ENCODE data around the gene ZNF839. TPM values are rescaled to one million over a fixed set of nuclear protein-coding genes. Genes with fewer than 3 reads are reported as not detected.
"Not testable (repeated sequence)": the region's sequence is repeated elsewhere in the genome, so short reads cannot be mapped to it uniquely, and the experiment has no call there.

Gene ZNF839
- total RNA-seq, 2 donors from 2014 or later, result 6.3 to 19.8 TPM

DNA sequence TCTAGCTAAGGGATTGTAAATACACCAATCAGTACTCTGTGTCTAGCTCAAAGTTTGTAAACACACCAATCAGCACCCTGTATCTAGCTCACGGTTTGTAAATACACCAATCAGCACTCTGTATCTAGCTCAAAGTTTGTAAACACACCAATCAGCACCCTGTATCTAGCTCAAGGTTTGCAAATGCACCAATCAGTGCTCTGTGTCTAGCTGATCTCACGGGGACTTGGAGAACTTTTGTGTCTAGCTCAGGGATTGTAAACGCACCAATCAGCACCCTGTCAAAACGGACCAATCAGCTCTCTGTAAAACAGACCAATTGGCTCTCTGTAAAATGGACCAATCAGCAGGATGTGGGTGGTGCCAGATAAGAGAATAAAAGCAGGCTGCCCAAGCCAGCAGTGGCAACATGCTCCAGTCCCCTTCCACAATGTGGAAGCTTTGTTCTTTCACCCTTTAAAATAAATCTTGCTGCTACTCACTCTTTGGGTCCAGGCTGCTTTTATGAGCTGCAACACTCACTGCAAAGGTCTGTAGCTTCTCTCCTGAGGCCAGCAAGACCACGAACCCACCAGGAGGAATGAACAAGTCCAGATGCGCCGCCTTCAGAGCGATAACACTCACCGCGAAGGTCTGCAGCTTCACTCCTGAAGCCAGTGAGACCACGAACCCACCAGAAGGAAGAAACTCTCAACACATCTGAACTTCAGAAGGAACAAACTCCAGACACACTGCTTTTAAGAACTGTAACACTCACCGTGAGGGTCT is 21.1 kb upstream of the ZNF839 start:
- H3K9me3 Mint-ChIP-seq; H3K36me3 Mint-ChIP-seq; DNase-seq (ENCODE audit: low spot score in 2 of 2); ATAC-seq; H3K27ac Mint-ChIP-seq: not testable (repeated sequence)

DNA sequence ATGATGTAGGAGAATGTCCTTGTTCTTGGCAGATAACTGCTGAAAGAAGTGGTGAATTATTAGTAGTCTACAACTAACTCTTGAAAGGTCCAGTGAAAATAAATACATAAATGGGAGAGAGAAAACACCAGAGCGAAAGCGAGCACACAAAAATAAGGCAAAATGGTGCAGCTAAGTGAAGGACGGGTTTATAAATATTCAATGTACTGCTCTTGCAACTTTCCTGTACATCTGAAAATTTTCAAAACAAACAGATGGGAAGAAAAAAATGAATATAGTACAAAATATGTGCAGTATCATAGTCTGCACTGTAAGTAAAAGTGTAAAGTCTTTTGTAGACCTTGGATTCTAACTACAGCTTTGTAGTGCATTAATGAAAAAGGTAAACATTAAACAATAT is 15.9 kb upstream of the ZNF839 start:
- DNase-seq (ENCODE audit: low spot score in 2 of 2) (no peak), ATAC-seq (no peak)
- Mint-ChIP-seq H3K36me3 (no peaks in the 10 kb centered on the region), H3K27ac (no peak overlapping the region), H3K9me3 (no peaks in the 10 kb centered on the region)

DNA sequence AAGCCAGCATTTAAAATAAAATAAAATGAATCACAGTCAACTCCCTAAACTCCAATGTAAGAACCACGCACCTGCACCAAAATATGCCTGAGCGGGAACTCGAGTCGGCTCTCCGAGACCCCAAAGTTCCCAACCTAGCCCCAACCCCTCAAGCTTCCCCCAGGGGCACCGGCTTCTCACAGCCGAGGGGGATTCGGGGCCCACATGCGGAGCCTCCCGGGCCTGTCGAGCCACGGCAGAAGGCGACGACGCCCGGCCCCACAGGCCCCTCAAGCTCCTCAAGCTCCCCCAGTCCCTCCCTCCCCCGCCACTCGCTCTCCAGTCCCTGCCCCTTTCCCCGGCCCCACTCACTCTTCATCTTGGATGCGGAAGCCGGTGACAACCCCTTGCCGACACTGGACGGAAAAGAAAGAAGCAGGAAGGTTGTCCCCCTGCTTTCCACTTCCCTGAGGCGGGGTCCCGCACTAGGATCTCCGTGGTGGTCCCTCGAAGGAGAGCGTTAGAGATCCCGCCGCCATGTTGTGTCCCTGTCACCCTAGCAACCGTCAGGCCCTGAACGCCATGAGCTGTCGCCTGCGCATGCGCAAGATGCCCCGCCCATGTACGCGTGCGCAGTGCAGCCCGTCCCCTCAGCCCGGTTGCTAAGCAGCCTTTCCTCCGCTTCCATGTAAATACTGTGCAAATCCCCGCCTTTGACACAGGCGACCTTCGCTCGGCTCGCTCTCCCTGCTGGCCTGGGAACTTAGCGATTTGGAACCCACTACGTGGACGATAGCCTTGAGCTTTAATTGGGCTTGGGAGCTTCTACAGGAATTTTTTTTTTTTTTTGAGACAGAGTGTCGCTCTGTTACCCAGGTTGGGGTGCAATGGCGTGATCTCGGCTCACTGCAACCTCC is 14.7 kb upstream of the ZNF839 start, which contains the start of gene MOK:
MOK (minus strand) TSS at position 554 of the 896 bp plus-strand sequence; CDS start at position 358, 196 bp downstream.
- no peaks in the 10 kb centered on the region for H3K36me3 Mint-ChIP-seq

DNA sequence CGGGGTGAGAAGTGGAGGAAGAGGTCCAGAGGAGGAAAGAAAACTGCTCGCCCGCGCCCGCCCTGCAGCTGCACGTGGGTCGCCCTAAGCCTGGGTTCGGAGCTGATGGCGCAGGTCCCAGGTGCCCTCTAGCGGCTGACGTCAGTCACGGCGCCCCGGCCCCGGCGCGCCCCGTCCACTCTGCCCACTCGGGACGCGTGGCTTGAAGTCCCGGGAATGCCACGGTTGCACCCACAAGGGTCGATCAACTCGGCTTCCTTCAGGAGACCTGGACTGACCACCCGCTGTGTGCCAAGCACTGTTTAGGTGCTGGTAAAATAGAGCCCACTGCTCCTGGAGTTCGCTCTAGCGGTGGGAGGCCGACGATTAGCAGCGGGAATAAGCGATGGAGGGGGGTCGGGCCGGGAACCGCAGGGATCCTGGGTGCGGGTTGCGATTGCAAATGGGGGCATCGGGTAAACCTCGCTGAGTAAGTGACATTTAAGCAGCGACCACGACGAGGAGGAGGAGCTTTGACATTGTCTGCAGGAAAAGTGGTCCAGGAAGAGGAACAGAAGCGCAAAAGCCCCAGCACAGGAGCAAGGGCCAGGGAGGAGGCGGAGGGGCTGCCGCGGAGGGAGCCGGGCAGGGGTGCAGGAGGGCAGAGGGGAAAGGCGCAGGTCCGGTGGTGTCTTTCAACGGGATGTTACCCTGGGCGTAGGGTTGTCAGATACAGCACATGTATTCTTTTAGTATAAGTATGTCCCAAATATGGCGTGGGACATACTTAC is 5.1 kb upstream of the ZNF839 start:
- DNase-seq (ENCODE audit: low spot score in 2 of 2), result peak; percentile 83 to 85
- H3K9me3 Mint-ChIP-seq, result no peaks in the 10 kb centered on the region
- peak; percentile 65 to 67 for ATAC-seq
- peaks cover 0 to 5% of the 10 kb centered on the region in 2 donors for H3K36me3 Mint-ChIP-seq
- peak overlapping the region in 1 of 2 donors; percentile 83 for H3K27ac Mint-ChIP-seq

More for the DNA sequence above, 14.7 kb upstream of the ZNF839 start, which contains the start of gene MOK:
- peak within 1 kb of the TSS; percentile 94 to 99 for H3K27ac Mint-ChIP-seq
- DNase-seq (ENCODE audit: low spot score in 2 of 2) (peak; percentile 99), ATAC-seq (peak; percentile 97 to 98)
- H3K9me3 Mint-ChIP-seq, result no peaks in the 10 kb centered on the region

DNA sequence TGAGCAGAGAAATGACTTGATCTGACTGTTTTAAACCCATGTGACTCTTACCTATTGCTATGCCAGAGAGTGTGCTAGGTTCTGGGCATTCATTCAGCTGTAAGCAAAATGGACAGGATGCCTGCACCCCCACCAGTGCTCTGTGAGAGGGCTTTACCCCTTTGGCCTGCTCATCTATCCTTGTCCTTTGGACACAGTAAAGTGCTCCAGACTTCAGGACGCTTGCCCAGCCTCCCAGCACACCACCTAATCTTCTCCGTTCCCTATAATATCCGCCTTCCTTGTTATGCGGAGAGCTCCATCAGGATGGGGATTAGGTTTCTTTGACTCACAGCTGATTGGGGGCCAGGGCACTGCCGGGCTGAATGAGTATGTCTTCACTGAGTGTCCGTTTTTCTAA is 4.4 kb upstream of the ZNF839 start:
- peaks cover 0 to 5% of the 10 kb centered on the region in 2 donors for H3K36me3 Mint-ChIP-seq
- DNase-seq (ENCODE audit: low spot score in 2 of 2) (no peak), ATAC-seq (no peak)
- no peaks in the 10 kb centered on the region for H3K9me3 Mint-ChIP-seq
- H3K27ac Mint-ChIP-seq, result no peak overlapping the region

DNA sequence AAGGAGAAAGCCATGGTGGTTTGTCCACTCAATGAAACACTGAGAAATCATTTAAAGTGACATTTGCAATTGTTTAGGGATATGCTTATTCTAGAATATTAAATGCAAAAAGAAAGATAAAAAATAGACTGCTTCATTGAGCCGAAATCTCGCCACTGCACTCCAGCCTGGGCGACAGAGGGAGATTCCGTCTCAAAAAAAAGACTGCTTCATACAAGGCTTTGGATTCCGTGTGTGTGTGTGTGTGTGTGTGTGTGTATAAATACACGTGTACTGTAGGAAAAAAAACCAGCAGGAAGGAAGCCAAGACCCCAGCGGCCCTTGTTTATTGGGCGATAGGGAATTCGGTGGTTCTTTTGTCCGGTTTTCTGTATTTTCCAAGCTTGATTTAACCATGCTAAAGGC is 3.2 kb upstream of the ZNF839 start:
- DNase-seq (ENCODE audit: low spot score in 2 of 2), result peak in 1 of 2 donors; percentile 33
- Mint-ChIP-seq H3K27ac (peak overlapping the region; percentile 98 to 99), H3K9me3 (no peaks in the 10 kb centered on the region), H3K36me3 (peaks cover 0 to 5% of the 10 kb centered on the region in 2 donors)
- no peak for ATAC-seq

DNA sequence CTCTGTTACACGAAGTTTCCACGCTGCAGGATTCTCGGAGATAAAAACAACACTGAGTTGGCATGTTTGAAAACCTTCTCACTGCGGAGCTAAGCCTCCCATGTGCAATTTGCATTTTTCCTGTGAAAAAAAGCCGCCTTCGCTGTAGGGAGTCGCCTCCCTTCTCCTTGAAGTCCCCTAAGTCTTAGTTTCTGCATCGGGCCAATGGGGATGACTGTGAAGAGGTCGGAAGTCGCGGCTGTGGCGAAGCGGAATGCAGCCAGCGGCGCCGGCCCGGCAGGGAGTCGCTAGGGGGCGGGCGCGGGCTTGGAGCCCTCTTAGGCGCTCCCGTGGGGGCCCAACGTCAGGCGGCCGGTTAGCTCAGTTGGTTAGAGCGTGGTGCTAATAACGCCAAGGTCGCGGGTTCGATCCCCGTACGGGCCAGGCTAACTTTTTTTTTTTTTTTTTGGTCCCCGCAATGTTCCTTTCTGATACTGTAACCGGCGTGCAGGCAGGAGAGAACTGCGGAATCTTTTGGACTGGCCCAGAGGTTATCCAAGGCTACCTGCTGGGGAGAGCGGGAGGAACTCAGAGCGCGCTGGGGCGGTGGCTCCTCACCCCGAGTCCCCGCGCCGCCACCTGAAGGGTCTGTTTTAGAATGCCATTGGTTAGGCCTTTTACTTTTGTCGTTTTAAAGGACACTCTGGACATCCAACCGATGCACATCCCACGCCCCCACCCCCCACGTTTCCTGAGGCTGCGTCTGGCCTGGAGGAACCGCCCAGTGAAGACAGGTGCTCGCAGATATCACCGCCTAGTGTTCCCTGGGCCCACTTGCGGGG is 2.6 kb upstream of the ZNF839 start:
- H3K9me3 Mint-ChIP-seq, result no peaks in the 10 kb centered on the region
- peak overlapping the region; percentile 98 to 99 for H3K27ac Mint-ChIP-seq
- DNase-seq (ENCODE audit: low spot score in 2 of 2) (peak; percentile 96 to 99), ATAC-seq (peak; percentile 76 to 77)
- peaks cover 0 to 5% of the 10 kb centered on the region in 2 donors for H3K36me3 Mint-ChIP-seq

DNA sequence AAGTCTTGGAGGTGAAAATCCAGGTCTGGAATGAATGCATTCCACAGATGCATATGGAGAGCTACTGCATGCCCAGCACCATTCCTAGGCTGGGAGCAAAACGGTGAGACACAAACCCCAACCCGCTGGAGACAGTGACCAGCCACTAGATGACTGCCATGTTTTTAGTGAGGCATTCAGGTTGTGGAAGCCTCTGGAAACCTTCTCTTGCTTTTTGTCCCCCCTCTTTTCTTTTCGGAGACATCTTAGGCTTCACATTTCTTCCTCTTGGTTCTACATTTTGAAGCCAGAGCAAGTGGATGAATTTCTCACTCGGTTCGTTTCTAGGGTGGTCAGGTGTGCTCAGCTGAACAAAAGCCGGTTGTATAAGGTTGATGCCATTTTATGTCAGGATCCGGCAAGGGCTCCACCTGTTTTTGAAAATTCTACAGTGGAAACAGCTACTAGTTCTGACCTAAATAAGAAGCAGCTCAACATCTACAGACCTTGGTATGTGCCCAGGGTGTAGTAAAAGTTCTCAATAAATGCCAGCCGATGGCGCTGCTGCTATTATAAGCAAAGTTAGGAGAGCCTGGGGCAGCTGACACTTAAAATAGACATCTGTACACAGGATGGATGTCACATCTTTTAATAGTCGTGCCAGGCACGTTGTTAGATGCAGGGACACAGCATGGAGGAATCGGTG is 1.8 kb upstream of the ZNF839 start:
- Mint-ChIP-seq H3K27ac (peak overlapping the region; percentile 98 to 99), H3K9me3 (no peaks in the 10 kb centered on the region), H3K36me3 (peaks cover 0 to 5% of the 10 kb centered on the region in 2 donors)
- DNase-seq (ENCODE audit: low spot score in 2 of 2) (peak in 1 of 2 donors; percentile 33), ATAC-seq (no peak)

DNA sequence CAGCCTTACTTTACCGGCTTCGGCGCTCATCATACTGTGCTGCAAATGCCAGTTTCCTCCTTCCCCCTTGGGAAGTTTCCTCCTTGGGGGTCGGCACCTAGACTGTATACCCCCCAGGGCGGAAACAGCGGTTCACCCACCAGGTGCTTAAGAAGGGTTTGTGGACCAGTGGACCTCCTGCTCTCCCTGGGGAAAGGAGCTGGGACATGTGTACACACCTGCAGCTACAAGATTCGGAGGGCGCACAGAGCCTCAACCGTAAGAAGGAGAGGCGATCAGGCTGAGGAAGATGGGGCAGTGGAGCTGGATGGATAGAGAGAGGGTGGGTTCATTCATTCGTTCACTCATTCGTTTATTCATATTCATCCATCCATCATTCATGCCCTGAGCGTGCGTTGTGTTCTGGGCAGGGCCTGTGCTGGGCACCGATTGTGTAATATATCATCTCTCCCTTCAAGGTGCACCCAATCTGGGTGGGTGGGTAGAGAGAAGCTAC is 717 bp upstream of the ZNF839 start:
- H3K27ac Mint-ChIP-seq, result peak overlapping the region; percentile 98
- ATAC-seq (peak in 1 of 2 donors; percentile 1), DNase-seq (ENCODE audit: low spot score in 2 of 2) (peak in 1 of 2 donors; percentile 12)
- peaks cover 0 to 5% of the 10 kb centered on the region in 2 donors for H3K36me3 Mint-ChIP-seq
- H3K9me3 Mint-ChIP-seq, result no peaks in the 10 kb centered on the region

DNA sequence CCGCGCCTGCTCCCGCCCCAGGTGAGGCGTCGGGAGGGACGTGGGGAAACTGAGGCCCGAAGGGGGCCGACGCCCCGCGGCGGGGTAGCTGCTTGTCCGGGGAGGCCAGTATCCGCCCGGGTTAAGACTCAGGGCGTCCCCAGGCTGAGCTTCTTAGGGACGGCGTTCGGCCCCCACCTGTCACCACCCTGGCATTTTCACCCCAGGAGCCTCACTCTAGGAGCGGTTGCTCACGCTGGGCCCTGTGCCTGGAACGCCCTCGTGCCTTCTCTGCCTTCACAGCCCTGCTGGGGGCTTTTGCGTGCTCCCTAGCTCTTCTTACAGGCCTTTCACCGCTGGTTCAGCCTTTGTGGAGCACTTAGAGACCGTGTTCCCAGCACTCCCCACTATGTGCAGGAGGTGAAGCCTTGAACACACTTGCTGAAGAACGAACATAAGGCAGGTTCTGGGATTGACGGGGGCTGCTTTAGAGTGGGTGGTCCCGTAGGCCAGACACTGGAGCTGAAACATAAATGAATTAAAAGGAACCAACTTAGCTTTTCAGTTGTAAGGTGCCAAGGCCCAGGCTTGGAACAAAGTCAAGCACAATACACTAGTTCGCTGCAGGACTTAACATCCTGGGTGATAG is 601 bp downstream of the ZNF839 start:
- ATAC-seq (peak; percentile 14 to 16), DNase-seq (ENCODE audit: low spot score in 2 of 2) (peak; percentile 38 to 68)
- Mint-ChIP-seq H3K27ac (peak overlapping the region; percentile 95 to 98), H3K9me3 (no peaks in the 10 kb centered on the region), H3K36me3 (peaks cover 0 to 5% of the 10 kb centered on the region in 2 donors)

DNA sequence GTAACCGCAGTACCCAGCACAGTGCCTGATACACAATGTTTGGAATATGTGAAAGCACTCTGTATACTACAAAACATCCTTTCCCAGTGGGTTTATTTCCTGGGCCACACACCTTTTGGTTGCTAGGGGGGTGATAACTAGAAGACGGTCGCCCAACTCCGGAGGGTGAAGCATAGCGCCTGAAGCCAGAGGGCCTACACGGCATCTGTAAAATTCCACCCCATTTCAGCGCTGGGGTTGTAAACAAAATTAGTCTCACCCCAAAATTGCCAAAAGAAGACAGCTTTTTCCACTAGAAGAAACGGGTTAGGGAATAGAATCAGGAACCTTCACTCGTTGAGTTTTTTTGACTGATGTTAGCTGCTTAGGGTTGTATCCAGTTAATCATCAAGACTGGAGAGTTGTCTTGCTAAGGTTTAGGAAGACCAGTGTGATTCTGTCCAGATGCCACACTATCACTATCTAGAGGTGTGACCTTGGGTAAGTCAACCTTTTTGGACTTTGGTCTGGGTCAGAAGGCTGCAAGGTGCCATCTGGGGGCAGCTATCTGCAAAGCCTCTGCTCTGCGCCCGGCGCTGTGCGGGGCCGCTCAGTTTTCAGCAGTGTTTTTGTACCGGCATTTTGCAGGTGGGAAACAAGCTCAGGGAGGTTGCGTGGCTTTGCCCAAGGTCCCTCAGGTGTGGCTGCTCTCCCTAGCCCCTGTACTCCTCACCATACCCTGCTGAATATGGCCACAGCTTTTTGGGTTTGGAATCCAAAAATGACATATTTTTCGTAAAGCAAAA is 1.3 kb downstream of the ZNF839 start:
- ATAC-seq (no peak), DNase-seq (ENCODE audit: low spot score in 2 of 2) (no peak)
- H3K9me3 Mint-ChIP-seq, result no peaks in the 10 kb centered on the region
- H3K27ac Mint-ChIP-seq, result peak overlapping the region; percentile 95 to 98
- H3K36me3 Mint-ChIP-seq, result peaks cover 0 to 5% of the 10 kb centered on the region in 2 donors

DNA sequence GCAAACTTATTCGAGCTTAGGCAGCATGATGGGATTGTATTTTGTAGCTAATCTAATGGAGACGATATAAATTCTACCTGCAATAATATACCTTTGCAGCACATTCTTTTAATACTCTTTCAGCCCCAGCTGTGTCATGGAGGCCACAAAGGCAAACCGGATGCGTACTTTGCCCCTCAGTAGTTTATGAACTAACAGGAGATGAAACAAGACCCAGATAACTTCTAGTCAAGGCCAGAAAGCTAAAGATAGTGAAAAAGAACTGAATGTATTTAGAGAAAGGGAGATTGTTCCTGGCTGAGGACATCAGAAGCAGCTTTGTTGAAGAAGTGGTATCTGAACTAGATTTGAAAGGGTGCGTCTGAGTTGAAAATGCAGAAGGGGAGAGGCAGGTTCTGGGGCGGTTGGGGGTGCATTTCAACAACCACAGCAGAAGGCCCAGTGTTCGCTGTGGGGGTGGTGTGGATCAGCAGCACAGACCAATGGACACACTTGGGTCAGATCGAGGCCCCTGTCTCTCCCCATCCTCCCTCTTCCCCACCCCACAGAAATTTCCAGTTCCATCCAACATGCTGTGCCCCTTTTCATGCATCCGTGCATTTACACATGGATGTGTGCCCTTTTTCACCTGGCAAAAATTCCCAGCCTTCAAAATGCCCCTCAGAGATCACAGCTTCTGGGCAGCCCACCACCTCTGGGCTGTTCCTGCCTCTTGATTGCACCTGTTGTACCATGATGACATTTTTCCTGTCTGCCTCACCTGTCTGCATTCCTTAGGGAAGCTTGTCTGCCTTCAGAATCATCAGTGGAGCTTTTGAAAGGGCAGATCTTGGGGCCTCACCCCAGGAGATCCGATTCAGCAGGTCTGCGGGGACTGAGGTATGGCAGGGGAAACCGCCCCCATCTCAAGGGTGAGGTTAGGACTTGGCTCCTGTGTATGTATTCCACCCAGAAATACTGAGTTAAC is 2.2 kb downstream of the ZNF839 start:
- H3K9me3 Mint-ChIP-seq, result no peaks in the 10 kb centered on the region
- H3K36me3 Mint-ChIP-seq, result peaks cover 0 to 9% of the 10 kb centered on the region in 2 donors
- DNase-seq (ENCODE audit: low spot score in 2 of 2), result no peak
- H3K27ac Mint-ChIP-seq, result peak overlapping the region in 1 of 2 donors; percentile 80
- ATAC-seq, result no peak

DNA sequence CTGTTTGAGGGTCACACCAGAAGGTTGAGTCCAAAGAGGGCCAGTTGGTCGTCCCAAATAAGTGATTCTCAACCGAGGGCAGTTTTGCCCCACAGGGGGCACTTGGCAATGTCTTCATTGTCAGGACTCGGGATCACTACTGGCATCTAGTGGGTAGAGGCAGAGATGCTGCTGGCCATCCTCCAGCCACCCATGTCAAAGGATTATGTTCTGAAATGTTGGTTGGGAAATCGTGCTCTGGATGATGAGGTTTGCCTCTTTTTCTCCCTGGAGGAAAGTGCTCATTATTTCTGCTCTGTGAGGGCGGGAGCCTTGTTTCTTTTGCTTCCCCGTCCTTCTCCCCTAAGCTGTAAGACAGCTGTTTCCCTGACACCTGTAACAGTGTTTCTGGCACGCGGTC is 3.6 kb downstream of the ZNF839 start:
- no peak for ATAC-seq
- Mint-ChIP-seq H3K36me3 (peaks cover 0 to 4% of the 10 kb centered on the region in 2 donors), H3K27ac (peak overlapping the region in 1 of 2 donors; percentile 63), H3K9me3 (no peaks in the 10 kb centered on the region)
- DNase-seq (ENCODE audit: low spot score in 2 of 2), result peak in 1 of 2 donors; percentile 10

Data from activated naive CD4-positive, alpha-beta T cell treated with anti-CD3 and anti-CD28 coated beads, Interleukin-2, amount 50 U/mL, for 72 hours (primary cell).